ENCODE data around the gene HIPK4. TPM values are rescaled to one million over a fixed set of nuclear protein-coding genes. Genes with fewer than 3 reads are reported as not detected.

Gene HIPK4
- total and polyA plus RNA-seq, 2 of the 4 experiments (the other 2 are of a cell fraction): 0.12 to 0.18 TPM

DNA sequence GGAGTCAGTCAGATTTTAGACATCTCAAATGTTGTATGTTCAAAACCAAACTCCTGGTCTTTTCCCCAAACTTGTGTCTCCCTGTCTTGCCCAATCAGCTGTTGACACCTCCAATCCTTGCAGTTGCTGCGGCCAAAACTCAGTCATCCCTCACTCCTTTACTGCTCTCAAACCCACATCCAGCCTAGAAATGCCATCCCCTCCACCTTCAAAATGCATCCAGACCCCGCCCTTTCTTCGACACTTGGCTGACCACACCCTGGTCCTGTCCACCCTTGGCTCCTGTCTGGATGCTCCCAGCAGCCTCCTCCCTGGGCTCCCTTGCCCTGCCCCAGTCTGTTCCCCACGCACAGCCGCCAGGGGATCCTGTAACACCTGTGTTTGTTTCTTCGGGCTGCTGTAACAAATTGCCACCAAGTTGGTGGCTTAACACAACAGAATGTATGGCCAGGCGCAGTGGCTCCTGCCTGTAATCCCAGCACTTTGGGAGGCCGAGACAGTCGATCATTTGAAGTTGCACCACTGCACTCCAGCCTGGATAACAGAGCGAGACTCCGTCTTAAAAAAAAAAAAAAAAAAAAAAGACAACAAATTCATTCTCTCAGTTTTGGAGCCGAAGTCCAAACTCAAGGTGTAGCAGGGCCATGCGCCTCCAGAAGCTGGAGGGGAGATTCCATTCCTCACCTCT lies 29.8 kb downstream of the HIPK4 start:
- Histone ChIP-seq H2AK9ac (replicated peaks; ENCODE audit: low read depth, low read length, poor library complexity) (peak overlapping the region; percentile 34), H4K20me1 (ENCODE audit: insufficient read depth, low read length) (0 out of 2 replicates have a peak, but pooled peaks cover 7% of the 10 kb centered on the region), H2BK120ac (ENCODE audit: low read depth, low read length) (no peak overlapping the region), H3K9ac (ENCODE audit: low read depth, low read length) (no peak overlapping the region), H3K14ac (replicated peaks; ENCODE audit: low read depth, low read length) (no peak overlapping the region), H3K27ac (ENCODE audit: insufficient read depth, low read length) (no peak overlapping the region), H4K91ac (ENCODE audit: insufficient read depth, low read depth, low read length) (no peak overlapping the region), H3K79me1 (ENCODE audit: low read depth in 1 of 2, low read length in 2 of 2) (peaks cover 14 to 40% of the 10 kb centered on the region in 2 experiments), H3K27me3 (ENCODE audit: control insufficient read depth, insufficient read depth, low read length) (no peaks in the 10 kb centered on the region), H3K23ac (ENCODE audit: low read depth, low read length) (no peak overlapping the region), H3K56ac (ENCODE audit: extremely low read depth, insufficient read depth, low read length) (no peak overlapping the region), H3K9me3 (ENCODE audit: control insufficient read depth, insufficient read depth, low read length) (no peaks in the 10 kb centered on the region), H3K4ac (ENCODE audit: low read depth, low read length) (no peak overlapping the region), H3K4me1 (ENCODE audit: control insufficient read depth, insufficient read depth, low read length) (peaks cover 6% of the 10 kb centered on the region), H2AFZ (replicated peaks; ENCODE audit: low read length, poor library complexity) (no peak overlapping the region), H3K4me2 (ENCODE audit: low read depth, low read length) (no peak overlapping the region), H3K9me1 (ENCODE audit: insufficient read depth, low read length) (peaks cover 15% of the 10 kb centered on the region), H2AK5ac (ENCODE audit: low read depth, low read length) (no peak overlapping the region), H3K4me3 (ENCODE audit: insufficient read depth, low read depth, low read length) (no peak overlapping the region), H2BK15ac (ENCODE audit: low read depth, low read length) (no peak overlapping the region), H4K8ac (ENCODE audit: low read depth in 2 of 2, low read length in 2 of 2) (no peak overlapping the region), H3K36me3 (ENCODE audit: control insufficient read depth, insufficient read depth, low read length) (peaks cover 5% of the 10 kb centered on the region; the same call in 1 of the 2 replicates), H4K5ac (ENCODE audit: low read depth, low read length) (no peak overlapping the region), H2BK20ac (ENCODE audit: low read depth, low read length) (no peak overlapping the region), H3K18ac (ENCODE audit: low read depth, low read length) (no peak overlapping the region), H2BK5ac (ENCODE audit: low read depth, low read length, poor library complexity, severe bottlenecking) (no peak overlapping the region)
- dilution Hi-C loops (cut with HindIII; ENCODE audit: low sequenced_read_pairs, unreplicated experiment): no loop called here
- ChIA-PET CTCF (interaction anchor here (0.5 kb wide), 1 partner anchor 816 kb away, joined by 3 read pairs; no protein-coding TSS in a partner anchor), POLR2A (ENCODE audit: unreplicated experiment) (no interaction called here)
- intact Hi-C loops (cut with micrococcal nuclease): no loop called here
- in situ Hi-C loops (cut with MboI; ENCODE audit: low sequenced_read_pairs): no loop called here
- WGBS, 2 experiments (ENCODE audit: extremely low coverage in 2 of 2, insufficient read length in 1 of 2): 83% methylated on average over 5 of the region's 13 CpGs; no CpG with 5 or more reads in 1 of the 2 experiments
- DNase-seq: no peak
- ATAC-seq (ENCODE audit: low read depth): no peak
- BruUV-seq (replicated peaks): no TSS peak
- TF ChIP-seq SMC3 (IDR thresholded peaks at IDR 0.05; ENCODE audit: low read depth, low read length) (no peak), RCOR1 (IDR thresholded peaks at IDR 0.05; ENCODE audit: insufficient replicate concordance, low read length) (no peak), BHLHE40 (IDR thresholded peaks at IDR 0.05; ENCODE audit: low read depth, low read length) (no peak), MXI1 (IDR thresholded peaks at IDR 0.05; ENCODE audit: borderline replicate concordance, low read depth, low read length) (no peak), RFX5 (IDR thresholded peaks at IDR 0.05; ENCODE audit: low read depth, low read length) (no peak), RAD21 (IDR thresholded peaks at IDR 0.05; ENCODE audit: low read length) (no peak), POLR2A (IDR thresholded peaks at IDR 0.05; ENCODE audit: low read depth, low read length) (no peak), MAZ (IDR thresholded peaks at IDR 0.05; ENCODE audit: borderline replicate concordance, low read depth, low read length) (no peak), NFE2L2 (IDR thresholded peaks at IDR 0.05; ENCODE audit: low read depth, low read length) (no peak), FOS (IDR thresholded peaks at IDR 0.05; ENCODE audit: low read depth, low read length) (no peak), CEBPB (IDR thresholded peaks at IDR 0.05; ENCODE audit: low read depth, low read length) (no peak), CHD1 (IDR thresholded peaks at IDR 0.05; ENCODE audit: low read depth, low read length) (no peak), MAFK (IDR thresholded peaks at IDR 0.05; ENCODE audit: low read depth, low read length) (no peak)
- TF ChIP-seq, protein P1, sequence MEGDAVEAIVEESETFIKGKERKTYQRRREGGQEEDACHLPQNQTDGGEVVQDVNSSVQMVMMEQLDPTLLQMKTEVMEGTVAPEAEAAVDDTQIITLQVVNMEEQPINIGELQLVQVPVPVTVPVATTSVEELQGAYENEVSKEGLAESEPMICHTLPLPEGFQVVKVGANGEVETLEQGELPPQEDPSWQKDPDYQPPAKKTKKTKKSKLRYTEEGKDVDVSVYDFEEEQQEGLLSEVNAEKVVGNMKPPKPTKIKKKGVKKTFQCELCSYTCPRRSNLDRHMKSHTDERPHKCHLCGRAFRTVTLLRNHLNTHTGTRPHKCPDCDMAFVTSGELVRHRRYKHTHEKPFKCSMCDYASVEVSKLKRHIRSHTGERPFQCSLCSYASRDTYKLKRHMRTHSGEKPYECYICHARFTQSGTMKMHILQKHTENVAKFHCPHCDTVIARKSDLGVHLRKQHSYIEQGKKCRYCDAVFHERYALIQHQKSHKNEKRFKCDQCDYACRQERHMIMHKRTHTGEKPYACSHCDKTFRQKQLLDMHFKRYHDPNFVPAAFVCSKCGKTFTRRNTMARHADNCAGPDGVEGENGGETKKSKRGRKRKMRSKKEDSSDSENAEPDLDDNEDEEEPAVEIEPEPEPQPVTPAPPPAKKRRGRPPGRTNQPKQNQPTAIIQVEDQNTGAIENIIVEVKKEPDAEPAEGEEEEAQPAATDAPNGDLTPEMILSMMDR (conservative IDR thresholded peaks at IDR 0.05; ENCODE audit: low read depth, low read length): no peak
- TF ChIP-seq, protein P2, sequence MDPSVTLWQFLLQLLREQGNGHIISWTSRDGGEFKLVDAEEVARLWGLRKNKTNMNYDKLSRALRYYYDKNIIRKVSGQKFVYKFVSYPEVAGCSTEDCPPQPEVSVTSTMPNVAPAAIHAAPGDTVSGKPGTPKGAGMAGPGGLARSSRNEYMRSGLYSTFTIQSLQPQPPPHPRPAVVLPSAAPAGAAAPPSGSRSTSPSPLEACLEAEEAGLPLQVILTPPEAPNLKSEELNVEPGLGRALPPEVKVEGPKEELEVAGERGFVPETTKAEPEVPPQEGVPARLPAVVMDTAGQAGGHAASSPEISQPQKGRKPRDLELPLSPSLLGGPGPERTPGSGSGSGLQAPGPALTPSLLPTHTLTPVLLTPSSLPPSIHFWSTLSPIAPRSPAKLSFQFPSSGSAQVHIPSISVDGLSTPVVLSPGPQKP (IDR thresholded peaks at IDR 0.05; ENCODE audit: borderline replicate concordance, low read depth, low read length): no peak
- TF ChIP-seq, protein P3, sequence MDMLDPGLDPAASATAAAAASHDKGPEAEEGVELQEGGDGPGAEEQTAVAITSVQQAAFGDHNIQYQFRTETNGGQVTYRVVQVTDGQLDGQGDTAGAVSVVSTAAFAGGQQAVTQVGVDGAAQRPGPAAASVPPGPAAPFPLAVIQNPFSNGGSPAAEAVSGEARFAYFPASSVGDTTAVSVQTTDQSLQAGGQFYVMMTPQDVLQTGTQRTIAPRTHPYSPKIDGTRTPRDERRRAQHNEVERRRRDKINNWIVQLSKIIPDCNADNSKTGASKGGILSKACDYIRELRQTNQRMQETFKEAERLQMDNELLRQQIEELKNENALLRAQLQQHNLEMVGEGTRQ (IDR thresholded peaks at IDR 0.05; ENCODE audit: low read depth, low read length): no peak

Data from IMR-90 (cell line).